ENCODE measurements around the gene GPR87. TPM values are rescaled to one million over a fixed set of nuclear protein-coding genes. Genes with fewer than 3 reads are reported as not detected.

Gene GPR87
- total and polyA plus RNA-seq, 2 of the 4 experiments (the other 2 are of a cell fraction) = 0.26 to 0.36 TPM

GRCh38 chr3:151264605-151265004, 52.0 kb downstream of the GPR87 start:
- ChIA-PET CTCF (no interaction called here), POLR2A (ENCODE audit: unreplicated experiment) (no interaction called here)
- Histone ChIP-seq H3K36me3 (ENCODE audit: control insufficient read depth, insufficient read depth, low read length) (no peaks in the 10 kb centered on the region), H2BK15ac (ENCODE audit: low read depth, low read length) (0 out of 3 replicates have a peak overlapping the region, but pooled peaks have one; percentile 21), H3K23ac (ENCODE audit: low read depth, low read length) (no peak overlapping the region), H3K9me3 (ENCODE audit: control insufficient read depth, insufficient read depth, low read length) (no peaks in the 10 kb centered on the region), H4K20me1 (ENCODE audit: insufficient read depth, low read length) (no peaks in the 10 kb centered on the region), H3K27ac (ENCODE audit: insufficient read depth, low read length) (no peak overlapping the region), H4K91ac (ENCODE audit: insufficient read depth, low read depth, low read length) (no peak overlapping the region; the same call in 1 of the 2 replicates), H3K4me2 (ENCODE audit: low read depth, low read length) (no peak overlapping the region), H3K27me3 (ENCODE audit: control insufficient read depth, insufficient read depth, low read length) (no peaks in the 10 kb centered on the region), H3K9me1 (ENCODE audit: insufficient read depth, low read length) (no peaks in the 10 kb centered on the region), H3K14ac (replicated peaks; ENCODE audit: low read depth, low read length) (no peak overlapping the region), H2BK20ac (ENCODE audit: low read depth, low read length) (no peak overlapping the region), H3K9ac (ENCODE audit: low read depth, low read length) (no peak overlapping the region), H2AK5ac (ENCODE audit: low read depth, low read length) (no peak overlapping the region), H3K56ac (ENCODE audit: extremely low read depth, insufficient read depth, low read length) (no peak overlapping the region), H3K4ac (ENCODE audit: low read depth, low read length) (peak overlapping the region; percentile 5; the same call in 1 of the 2 replicates), H3K4me1 (ENCODE audit: control insufficient read depth, insufficient read depth, low read length) (peaks cover 9% of the 10 kb centered on the region), H4K8ac (ENCODE audit: low read depth in 2 of 2, low read length in 2 of 2) (no peak overlapping the region), H4K5ac (ENCODE audit: low read depth, low read length) (peak overlapping the region; percentile 43; the same call in 1 of the 2 replicates), H3K79me1 (ENCODE audit: low read depth in 1 of 2, low read length in 2 of 2) (no peaks in the 10 kb centered on the region), H2BK120ac (ENCODE audit: low read depth, low read length) (0 out of 2 replicates have a peak overlapping the region, but pooled peaks have one; percentile 19), H3K4me3 (ENCODE audit: insufficient read depth, low read depth, low read length) (no peak overlapping the region), H2BK5ac (ENCODE audit: low read depth, low read length, poor library complexity, severe bottlenecking) (no peak overlapping the region), H3K18ac (ENCODE audit: low read depth, low read length) (0 out of 2 replicates have a peak overlapping the region, but pooled peaks have one; percentile 33), H2AK9ac (replicated peaks; ENCODE audit: low read depth, low read length, poor library complexity) (peak overlapping the region; percentile 51), H2AFZ (replicated peaks; ENCODE audit: low read length, poor library complexity) (no peak overlapping the region)
- intact Hi-C loops (cut with micrococcal nuclease) = no loop called here
- dilution Hi-C loops (cut with HindIII; ENCODE audit: low sequenced_read_pairs, unreplicated experiment) = no loop called here
- ATAC-seq (ENCODE audit: low read depth) (no peak), DNase-seq (no peak)
- TF ChIP-seq MAZ (IDR thresholded peaks at IDR 0.05; ENCODE audit: borderline replicate concordance, low read depth, low read length) (no peak), RFX5 (IDR thresholded peaks at IDR 0.05; ENCODE audit: low read depth, low read length) (no peak), ELK1 (IDR thresholded peaks at IDR 0.05; ENCODE audit: borderline replicate concordance, low read depth, low read length) (no peak), CHD1 (IDR thresholded peaks at IDR 0.05; ENCODE audit: low read depth, low read length) (no peak), SMC3 (IDR thresholded peaks at IDR 0.05; ENCODE audit: low read depth, low read length) (no peak), RAD21 (IDR thresholded peaks at IDR 0.05; ENCODE audit: low read length) (no peak), BHLHE40 (IDR thresholded peaks at IDR 0.05; ENCODE audit: low read depth, low read length) (no peak), FOS (IDR thresholded peaks at IDR 0.05; ENCODE audit: low read depth, low read length) (no peak), RCOR1 (IDR thresholded peaks at IDR 0.05; ENCODE audit: insufficient replicate concordance, low read length) (no peak), NFE2L2 (IDR thresholded peaks at IDR 0.05; ENCODE audit: low read depth, low read length) (no peak), POLR2A (IDR thresholded peaks at IDR 0.05; ENCODE audit: low read depth, low read length) (no peak), CEBPB (IDR thresholded peaks at IDR 0.05; ENCODE audit: low read depth, low read length) (no peak), CTCF (conservative IDR thresholded peaks at IDR 0.05; ENCODE audit: low read depth, low read length) (no peak), USF2 (IDR thresholded peaks at IDR 0.05; ENCODE audit: low read depth, low read length) (no peak), MAFK (IDR thresholded peaks at IDR 0.05; ENCODE audit: low read depth, low read length) (no peak), MXI1 (IDR thresholded peaks at IDR 0.05; ENCODE audit: borderline replicate concordance, low read depth, low read length) (no peak)
- BruUV-seq (replicated peaks) = no TSS peak
- no CpG with 5 or more reads among the region's 1 CpG for WGBS, 2 experiments (ENCODE audit: extremely low coverage in 2 of 2, insufficient read length in 1 of 2)
- in situ Hi-C loops (cut with MboI; ENCODE audit: low sequenced_read_pairs) = no loop called here

Measured in IMR-90 (cell line).